Gastroesophageal sphincter (tissue), 4 donors: Measurements from ENCODE around the gene PRKG1. TPM values are rescaled to one million over a fixed set of nuclear protein-coding genes. Genes with fewer than 3 reads are reported as not detected.

Experiments used
- ATAC-seq: fragments of 150-250 bp; one replicate; pipeline ENCODE4 v1.9.1; 2016; ENCODE audit warnings: mild to moderate bottlenecking, moderate library complexity
- H3K27ac ChIP-seq, 4 donors: fragments of 200-600 bp; sonication (generic) in 3 of 4; 1 replicate in 3 of 4; 2 replicates in 1 of 4; pipeline ENCODE4 v1.5.1; 2016 to 2019
- H3K27me3 ChIP-seq: fragments of 200-600 bp; sonication (generic); one replicate; pipeline ENCODE4 v1.5.1; 2019
- H3K36me3 ChIP-seq, 2 donors: fragments of 200-600 bp; sonication (generic); one replicate each; pipeline ENCODE4 v1.5.1; 2019; ENCODE audit warnings: control low read depth in 1 of 2
- H3K4me1 ChIP-seq, 3 donors: fragments of 200-600 bp; sonication (generic); 1 replicate in 2 of 3; 2 replicates in 1 of 3; pipeline ENCODE4 v1.5.1; 2016 to 2019; ENCODE audit warnings: control low read depth in 2 of 3
- H3K4me3 ChIP-seq, 2 donors: fragments of 200-600 bp; sonication (generic); one replicate each; pipeline ENCODE4 v1.5.1; 2019; ENCODE audit warnings: mild to moderate bottlenecking in 1 of 2, moderate library complexity in 1 of 2
- H3K9me3 ChIP-seq, 3 donors: fragments of 200-600 bp; sonication (generic); one replicate each; pipeline ENCODE4 v1.5.1; 2017 to 2019; ENCODE audit warnings: control low read depth in 2 of 3
- CTCF ChIP-seq, 4 experiments: fragments of 200-600 bp in 2 of 4; fragments of 450-650 bp in 2 of 4; sonication (generic) in 1 of 4; IDR thresholded peaks; one replicate each; pipeline ENCODE4 v1.5.1; 2017 to 2019; ENCODE audit warnings: antibody characterized with exemption in 4 of 4, mild to moderate bottlenecking in 2 of 4, moderate library complexity in 2 of 4
- EP300 ChIP-seq: sonication (generic); formaldehyde crosslinking; IDR thresholded peaks from one replicate; pipeline ENCODE4 v1.6.1; 2017; ENCODE audit warnings: antibody characterized with exemption, mild to moderate bottlenecking
- POLR2A ChIP-seq, 2 donors: fragments of 450-650 bp; IDR thresholded peaks; one replicate each; pipeline ENCODE4 v1.6.1; 2017; ENCODE audit warnings: antibody characterized with exemption in 2 of 2, mild to moderate bottlenecking in 2 of 2, moderate library complexity in 1 of 2
- POLR2AphosphoS5 ChIP-seq: sonication (generic); formaldehyde crosslinking; IDR thresholded peaks from one replicate; pipeline ENCODE4 v1.6.1; 2017; ENCODE audit warnings: antibody characterized with exemption
- WGBS, 2 donors: methylation state at CpG; one replicate each; pipeline ENCODE4 v1.1.5; 2018; ENCODE audit warnings: low coverage in 1 of 2; 5-methylcytosine and 5-hydroxymethylcytosine counted together
- total RNA-seq, 4 donors: library from RNA; depleted of rRNA; stranded (reverse); fragments of >200 nt; gene quantifications; one replicate each; pipeline ENCODE4 v1.1.0, GENCODE V29; 2016

PRKG1 gene
- total RNA-seq, 4 donors from 2014 or later = 27.5 to 73.2 (median 39.2) TPM

- Histone ChIP-seq H3K4me1 (peaks cover 0 to 19% (median 3%) of the 10 kb centered on the region in 3 donors), H3K27me3 (no peaks in the 10 kb centered on the region), H3K4me3 (no peak overlapping the region), H3K9me3 (no peaks in the 10 kb centered on the region), H3K36me3 (no peaks in the 10 kb centered on the region), H3K27ac (no peak overlapping the region)
- TF ChIP-seq EP300 = no peak
- no peak for TF ChIP-seq POLR2A (IDR thresholded peaks at IDR 0.05)
- TF ChIP-seq POLR2AphosphoS5 = no peak
- no peak for TF ChIP-seq CTCF (IDR thresholded peaks at IDR 0.05)
- no peak for ATAC-seq
- WGBS, 2 donors = 94 to 100% methylated on average over 2 of the region's 2 CpGs
Observed at GRCh38 chr10:51876979-51877378, 802.7 kb downstream of the PRKG1 start.

DNA sequence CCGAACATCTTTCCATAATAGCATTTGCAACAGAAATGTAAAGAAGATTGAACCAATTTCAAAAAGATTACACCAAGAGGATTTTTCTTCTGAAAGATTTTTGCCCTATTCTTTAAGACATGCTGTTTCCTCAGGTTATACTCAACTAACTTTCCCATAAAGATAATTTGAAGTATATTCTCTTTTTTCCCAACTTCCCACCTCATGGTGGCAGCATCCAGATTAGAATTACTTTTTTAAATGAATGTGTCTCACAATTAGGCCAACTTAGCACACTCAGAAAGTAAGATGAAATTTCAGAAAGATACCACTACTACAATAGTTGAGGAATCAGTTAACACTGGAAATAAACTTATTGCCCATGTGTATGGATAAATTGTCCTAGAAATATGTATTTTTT, 803.3 kb downstream of the PRKG1 start:
- H3K4me1 ChIP-seq = peaks cover 0 to 19% (median 3%) of the 10 kb centered on the region in 3 donors
- H3K27ac ChIP-seq = no peak overlapping the region
- no peak for ATAC-seq
- TF ChIP-seq EP300 = no peak
- no peak for TF ChIP-seq POLR2AphosphoS5
- no peak for TF ChIP-seq CTCF (IDR thresholded peaks at IDR 0.05)
- no peak for TF ChIP-seq POLR2A (IDR thresholded peaks at IDR 0.05)
- H3K4me3 ChIP-seq = no peak overlapping the region
- H3K27me3 ChIP-seq = no peaks in the 10 kb centered on the region
- 94 to 100% methylated on average over 1 of the region's 1 CpG for WGBS, 2 donors
- H3K36me3 ChIP-seq = no peaks in the 10 kb centered on the region
- H3K9me3 ChIP-seq = no peaks in the 10 kb centered on the region

DNA sequence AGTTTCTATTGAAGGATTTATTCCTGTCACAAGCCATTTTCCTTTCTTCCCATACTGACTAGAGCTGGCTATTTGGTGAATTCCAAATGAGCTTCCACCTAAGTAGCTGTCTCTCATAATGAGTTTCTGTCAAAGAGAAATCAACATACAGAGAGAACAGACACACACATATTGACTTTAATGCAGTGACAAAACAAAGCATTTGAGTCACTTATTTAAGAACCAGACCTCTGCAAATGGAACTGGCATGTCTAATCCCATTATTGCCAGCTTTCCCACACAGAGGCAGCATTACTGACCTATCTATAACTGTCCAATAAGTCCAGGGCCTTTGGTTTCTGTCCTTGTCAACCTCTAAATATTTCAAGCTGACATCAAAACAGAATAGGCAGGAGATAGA, 804.4 kb downstream of the PRKG1 start:
- Histone ChIP-seq H3K9me3 (no peaks in the 10 kb centered on the region), H3K27me3 (no peaks in the 10 kb centered on the region), H3K27ac (peak overlapping the region; percentile 12 to 42 (median 30)), H3K4me3 (no peak overlapping the region), H3K4me1 (peaks cover 0 to 19% (median 3%) of the 10 kb centered on the region in 3 donors), H3K36me3 (no peaks in the 10 kb centered on the region)
- TF ChIP-seq POLR2AphosphoS5 (no peak), EP300 (no peak), POLR2A (IDR thresholded peaks at IDR 0.05) (no peak), CTCF (IDR thresholded peaks at IDR 0.05) (no peak)
- no peak for ATAC-seq

GRCh38 chr10:51879238-51879637, 805.0 kb downstream of the PRKG1 start:
- ATAC-seq = peak; percentile 88
- Histone ChIP-seq H3K36me3 (no peaks in the 10 kb centered on the region), H3K4me1 (peaks cover 0 to 19% (median 3%) of the 10 kb centered on the region in 3 donors), H3K4me3 (no peak overlapping the region), H3K27ac (peak overlapping the region; percentile 12 to 42 (median 30)), H3K27me3 (no peaks in the 10 kb centered on the region), H3K9me3 (no peaks in the 10 kb centered on the region)
- TF ChIP-seq CTCF (IDR thresholded peaks at IDR 0.05) = no peak
- no peak for TF ChIP-seq EP300
- peak; percentile 40 for TF ChIP-seq POLR2AphosphoS5
- WGBS, 2 donors = 0% methylated on average over 1 of the region's 1 CpG; no CpG with 5 or more reads in 1 of the 2 donors

GRCh38 chr10:51881213-51881612, 806.9 kb downstream of the PRKG1 start:
- H3K27ac ChIP-seq = no peak overlapping the region
- H3K4me1 ChIP-seq = peaks cover 0 to 17% (median 3%) of the 10 kb centered on the region in 3 donors

More at GRCh38 chr10:51881213-51881612, 806.9 kb downstream of the PRKG1 start:
- Histone ChIP-seq H3K36me3 (no peaks in the 10 kb centered on the region), H3K27me3 (no peaks in the 10 kb centered on the region), H3K9me3 (no peaks in the 10 kb centered on the region), H3K4me3 (no peak overlapping the region)
- no peak for ATAC-seq
- no peak for TF ChIP-seq CTCF (IDR thresholded peaks at IDR 0.05)
- TF ChIP-seq POLR2A (IDR thresholded peaks at IDR 0.05) = no peak
- TF ChIP-seq POLR2AphosphoS5 = no peak
- no peak for TF ChIP-seq EP300
